ENCODE data around the gene PRDM12.

The PRDM12 gene

GRCh38 chr9:130731355-130731754 lies 67.0 kb downstream of the PRDM12 start:
- no peak for DNase-seq (ENCODE audit: low read depth)

GRCh38 chr9:130732136-130732535 lies 67.7 kb downstream of the PRDM12 start:
- DNase-seq (ENCODE audit: low read depth), result no peak

All from HS-27A (cell line).